Measurements from ENCODE around the gene PNMA8B.

PNMA8B gene

GRCh38 chr19:46469541-46470185 is 26.0 kb downstream of the PNMA8B start:
- no peak overlapping the region for H3K4me3 ChIP-seq (ENCODE audit: low read depth, low read length)
- TF ChIP-seq CTCF (IDR thresholded peaks at IDR 0.05; ENCODE audit: insufficient read depth, low read depth, low read length, missing control alignments), result no peak
- no peak for DNase-seq (ENCODE audit: low read depth)

GRCh38 chr19:46466536-46467196 is 29.0 kb downstream of the PNMA8B start:
- no peak for TF ChIP-seq CTCF (IDR thresholded peaks at IDR 0.05; ENCODE audit: insufficient read depth, low read depth, low read length, missing control alignments)
- H3K4me3 ChIP-seq (ENCODE audit: low read depth, low read length), result peak overlapping the region; percentile 12; the same call in 1 of the 2 replicates
- DNase-seq (ENCODE audit: low read depth), result peak; percentile 86

- TF ChIP-seq CTCF (IDR thresholded peaks at IDR 0.05; ENCODE audit: insufficient read depth, low read depth, low read length, missing control alignments), result no peak
- DNase-seq (ENCODE audit: low read depth), result no peak
- H3K4me3 ChIP-seq (ENCODE audit: low read depth, low read length), result no peak overlapping the region
These were observed 32.2 kb downstream of the PNMA8B start for GRCh38 chr19:46463516-46463915.

GRCh38 chr19:46461537-46461936 is 34.1 kb downstream of the PNMA8B start:
- TF ChIP-seq CTCF (IDR thresholded peaks at IDR 0.05; ENCODE audit: insufficient read depth, low read depth, low read length, missing control alignments), result no peak
- no peak for DNase-seq (ENCODE audit: low read depth)
- H3K4me3 ChIP-seq (ENCODE audit: low read depth, low read length), result no peak overlapping the region

GRCh38 chr19:46460981-46461380 is 34.7 kb downstream of the PNMA8B start:
- DNase-seq (ENCODE audit: low read depth), result no peak
- TF ChIP-seq CTCF (IDR thresholded peaks at IDR 0.05; ENCODE audit: insufficient read depth, low read depth, low read length, missing control alignments), result no peak
- no peak overlapping the region for H3K4me3 ChIP-seq (ENCODE audit: low read depth, low read length)

- DNase-seq (ENCODE audit: low read depth), result no peak
- no peak for TF ChIP-seq CTCF (IDR thresholded peaks at IDR 0.05; ENCODE audit: insufficient read depth, low read depth, low read length, missing control alignments)
- no peak overlapping the region for H3K4me3 ChIP-seq (ENCODE audit: low read depth, low read length)
These were observed 35.6 kb downstream of the PNMA8B start for GRCh38 chr19:46460055-46460454.
